Brain microvascular endothelial cell (primary cell): ENCODE data around the gene CD101.
A peak's percentile ranks its signal among the peaks of the same experiment; 100 is the strongest.

Source experiments
- DNase-seq: peaks from one replicate; pipeline ENCODE4 v3.0.0-alpha.2; 2020
- H3K27ac ChIP-seq: fragments of 250-450 bp; sonication (Bioruptor Pico); 2 replicates; pipeline ENCODE4 v1.5.1; 2020; ENCODE audit warnings: mild to moderate bottlenecking, moderate library complexity
- H3K27me3 ChIP-seq: fragments of 250-450 bp; sonication (Bioruptor Pico); replicated peaks from 2 replicates; pipeline ENCODE4 v1.5.1; 2020; ENCODE audit warnings: mild to moderate bottlenecking
- H3K36me3 ChIP-seq: fragments of 250-450 bp; sonication (Bioruptor Pico); replicated peaks from 2 replicates; pipeline ENCODE4 v1.5.1; 2020; ENCODE audit warnings: mild to moderate bottlenecking
- H3K4me3 ChIP-seq: 2 replicates; pipeline ENCODE4 v1.5.1; 2011; ENCODE audit warnings: low read depth, mild to moderate bottlenecking, control low read depth, low read length, moderate library complexity
- in situ Hi-C: cut with HindIII; loops from 2 replicates; pipeline ENCODE4 v1.10.0; 2017; ENCODE audit warnings: low sequenced_read_pairs, low pct_ligation_motif_present
- TF ChIP-seq, protein P1 (sequence below): IDR thresholded peaks from 2 replicates; pipeline ENCODE4 v1.5.1; 2011; ENCODE audit warnings: low read depth, mild to moderate bottlenecking, moderate library complexity, low read length, control low read depth, inconsistent platforms; ENCODE audit errors: missing control alignments

The CD101 gene

DNA sequence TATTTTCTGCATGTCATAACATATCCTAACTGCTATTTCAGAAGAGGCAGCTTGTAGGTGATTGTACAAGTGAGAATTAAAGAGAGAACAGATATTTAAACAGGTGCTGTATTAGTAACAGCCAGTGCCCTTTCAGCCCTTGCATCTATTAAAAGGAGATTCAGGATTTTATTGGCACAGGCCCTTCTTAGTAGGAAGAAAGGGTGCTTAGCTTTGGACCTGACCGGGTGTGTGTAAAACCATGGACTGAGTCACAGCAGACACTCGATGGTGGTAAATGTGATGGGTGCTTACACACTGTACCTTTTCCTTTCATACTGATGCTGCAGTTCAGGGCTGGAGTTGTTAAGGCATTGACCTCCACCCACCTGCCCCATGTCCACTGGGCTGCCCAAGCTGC is 12.7 kb upstream of the CD101 start:
- in situ Hi-C loops: no loop called here
- peak overlapping the region; percentile 96 for H3K27ac ChIP-seq
- no peak for DNase-seq
- TF ChIP-seq, protein P1, sequence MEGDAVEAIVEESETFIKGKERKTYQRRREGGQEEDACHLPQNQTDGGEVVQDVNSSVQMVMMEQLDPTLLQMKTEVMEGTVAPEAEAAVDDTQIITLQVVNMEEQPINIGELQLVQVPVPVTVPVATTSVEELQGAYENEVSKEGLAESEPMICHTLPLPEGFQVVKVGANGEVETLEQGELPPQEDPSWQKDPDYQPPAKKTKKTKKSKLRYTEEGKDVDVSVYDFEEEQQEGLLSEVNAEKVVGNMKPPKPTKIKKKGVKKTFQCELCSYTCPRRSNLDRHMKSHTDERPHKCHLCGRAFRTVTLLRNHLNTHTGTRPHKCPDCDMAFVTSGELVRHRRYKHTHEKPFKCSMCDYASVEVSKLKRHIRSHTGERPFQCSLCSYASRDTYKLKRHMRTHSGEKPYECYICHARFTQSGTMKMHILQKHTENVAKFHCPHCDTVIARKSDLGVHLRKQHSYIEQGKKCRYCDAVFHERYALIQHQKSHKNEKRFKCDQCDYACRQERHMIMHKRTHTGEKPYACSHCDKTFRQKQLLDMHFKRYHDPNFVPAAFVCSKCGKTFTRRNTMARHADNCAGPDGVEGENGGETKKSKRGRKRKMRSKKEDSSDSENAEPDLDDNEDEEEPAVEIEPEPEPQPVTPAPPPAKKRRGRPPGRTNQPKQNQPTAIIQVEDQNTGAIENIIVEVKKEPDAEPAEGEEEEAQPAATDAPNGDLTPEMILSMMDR: no peak
- H3K36me3 ChIP-seq: no peaks in the 10 kb centered on the region
- no peaks in the 10 kb centered on the region for H3K27me3 ChIP-seq
- H3K4me3 ChIP-seq: no peak overlapping the region

DNA sequence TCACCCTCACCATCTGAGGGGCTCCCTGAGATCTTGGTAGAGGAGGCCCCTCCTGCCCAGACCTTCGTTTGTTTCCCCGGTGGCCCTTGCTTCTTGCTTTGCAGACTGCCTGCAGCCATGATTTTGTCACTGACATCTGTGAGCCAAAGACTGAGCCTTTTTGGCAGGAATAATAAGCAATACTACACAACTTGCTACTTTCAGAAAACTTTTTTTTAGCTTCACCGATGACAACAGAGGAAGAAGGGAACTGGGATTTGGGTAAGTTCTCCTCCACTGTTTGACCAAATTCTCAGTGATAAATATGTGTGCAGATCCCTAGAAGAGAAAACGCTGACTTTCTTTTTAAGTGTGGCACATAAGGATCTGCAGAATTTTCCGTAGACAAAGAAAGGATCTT is 11.7 kb upstream of the CD101 start:
- DNase-seq: no peak
- Histone ChIP-seq H3K27me3 (no peaks in the 10 kb centered on the region), H3K36me3 (no peaks in the 10 kb centered on the region), H3K27ac (peak overlapping the region; percentile 96), H3K4me3 (no peak overlapping the region)
- TF ChIP-seq, protein P1: no peak
- in situ Hi-C loops: no loop called here

DNA sequence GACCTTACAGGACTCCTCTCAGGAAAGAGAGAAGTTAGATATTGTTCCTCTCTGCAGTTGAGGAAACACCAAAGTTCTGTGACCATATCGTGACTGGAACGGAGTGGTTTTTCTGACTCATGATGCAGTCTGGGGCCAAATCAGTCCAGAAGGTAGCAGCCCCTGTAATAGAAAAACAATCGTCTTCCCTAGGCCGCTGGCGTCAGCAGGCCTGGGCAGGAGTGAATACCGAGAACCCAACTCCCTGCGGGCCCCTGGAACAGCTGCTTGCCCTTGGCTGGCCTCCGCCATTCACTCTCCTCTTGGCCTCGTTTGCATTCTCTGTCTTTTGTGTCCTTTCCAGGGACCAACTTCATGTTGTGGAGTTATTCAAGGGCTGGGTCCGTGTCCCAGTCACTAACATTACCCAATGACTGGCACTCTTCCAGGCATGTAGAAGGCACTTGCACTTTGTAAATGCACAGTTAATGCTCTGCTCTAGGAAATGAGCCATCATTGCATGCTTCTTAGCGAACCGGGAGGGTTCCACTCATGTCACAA is 10.9 kb upstream of the CD101 start:
- peak overlapping the region; percentile 96 for H3K27ac ChIP-seq
- no peaks in the 10 kb centered on the region for H3K36me3 ChIP-seq
- DNase-seq: peak; percentile 94
- TF ChIP-seq, protein P1: no peak
- no peak overlapping the region for H3K4me3 ChIP-seq
- H3K27me3 ChIP-seq: no peaks in the 10 kb centered on the region
- in situ Hi-C loops: no loop called here

DNA sequence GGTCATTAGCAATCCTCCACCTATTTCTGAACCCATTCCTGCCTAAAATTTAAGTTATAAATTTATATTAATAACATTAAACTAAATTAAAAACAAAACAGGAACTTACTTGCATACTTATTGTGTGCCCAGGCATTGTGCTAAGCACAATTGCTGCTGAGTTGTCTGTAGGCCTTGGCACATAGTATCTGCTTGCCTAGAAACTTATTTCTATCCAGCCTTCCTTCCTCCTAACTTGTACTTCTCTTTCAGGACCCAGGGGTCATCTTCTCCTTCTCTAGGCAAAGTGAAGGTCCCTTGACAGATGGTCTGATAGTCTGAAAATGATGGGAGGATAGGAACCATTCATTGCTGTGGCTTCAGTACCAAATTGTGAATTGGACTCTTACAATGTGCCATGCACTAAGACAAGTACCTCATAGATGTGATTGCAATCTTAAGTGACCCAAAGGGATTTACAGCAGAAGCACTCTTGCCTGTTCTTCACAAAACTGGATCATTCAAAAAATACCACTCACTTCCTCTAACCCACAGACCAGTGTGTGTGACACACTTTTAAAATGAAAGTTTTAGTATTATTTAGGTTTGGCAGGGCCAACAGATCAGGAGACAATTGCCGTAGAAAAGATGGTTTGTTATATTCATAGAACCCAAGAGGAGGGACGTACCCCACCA is 10.3 kb upstream of the CD101 start:
- peak overlapping the region; percentile 96 for H3K27ac ChIP-seq
- TF ChIP-seq, protein P1: no peak
- H3K4me3 ChIP-seq: no peak overlapping the region
- no peaks in the 10 kb centered on the region for H3K27me3 ChIP-seq
- in situ Hi-C loops: no loop called here
- no peak for DNase-seq
- no peaks in the 10 kb centered on the region for H3K36me3 ChIP-seq

DNA sequence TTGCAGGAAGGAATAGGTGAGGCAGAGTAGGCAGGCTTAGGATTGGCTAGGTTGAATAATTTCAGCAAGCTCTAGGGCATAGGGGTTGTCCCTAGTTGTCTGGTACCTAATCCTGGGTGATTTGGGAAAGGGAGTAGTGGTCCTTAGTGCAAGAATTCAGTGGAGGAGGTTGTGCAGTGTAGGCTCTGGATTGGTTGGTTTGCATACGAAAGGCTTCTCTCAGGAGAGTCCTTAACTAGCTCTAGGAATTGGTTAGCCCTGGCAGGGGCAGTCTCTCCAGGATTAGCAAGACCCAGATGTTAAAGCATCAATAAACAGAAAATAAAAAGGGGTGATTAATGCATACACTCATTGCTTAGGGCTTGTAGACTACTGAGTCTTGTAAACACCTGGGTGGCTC is 9.6 kb upstream of the CD101 start:
- in situ Hi-C loops: no loop called here
- no peaks in the 10 kb centered on the region for H3K36me3 ChIP-seq
- no peak overlapping the region for H3K4me3 ChIP-seq
- TF ChIP-seq, protein P1: no peak
- H3K27me3 ChIP-seq: no peaks in the 10 kb centered on the region
- no peak for DNase-seq
- H3K27ac ChIP-seq: peak overlapping the region; percentile 96

DNA sequence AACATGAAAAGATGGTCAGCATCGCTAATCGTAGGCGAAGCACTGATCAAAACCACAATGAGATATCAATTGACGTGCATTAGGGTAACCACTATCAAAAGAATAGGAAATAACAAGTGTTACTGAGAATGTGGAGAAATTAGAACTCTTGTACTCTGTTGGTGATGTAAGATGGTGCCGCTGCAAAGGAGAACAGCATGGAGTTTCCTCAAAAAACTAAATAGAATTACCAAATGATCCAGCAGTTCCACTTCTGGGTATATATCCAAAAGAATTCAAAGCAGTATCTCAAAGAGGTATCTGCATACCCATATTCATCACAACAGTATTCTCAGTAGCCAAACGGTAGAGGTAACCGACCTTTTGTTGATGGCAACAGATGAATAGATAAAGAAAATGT is 8.3 kb upstream of the CD101 start:
- no peaks in the 10 kb centered on the region for H3K27me3 ChIP-seq
- no peak overlapping the region for H3K4me3 ChIP-seq
- H3K27ac ChIP-seq: no peak overlapping the region
- no peaks in the 10 kb centered on the region for H3K36me3 ChIP-seq
- DNase-seq: no peak
- in situ Hi-C loops: no loop called here
- TF ChIP-seq, protein P1: no peak
